GM10266 (cell line): Measurements from ENCODE around the gene PTPRB.

Experiments used
- DNase-seq: peaks from one replicate; pipeline ENCODE4 v3.0.0; 2012; ENCODE audit errors: extremely low spot score
- CTCF ChIP-seq: IDR thresholded peaks from 2 replicates; pipeline ENCODE4 v1.5.1; 2012; ENCODE audit warnings: mild to moderate bottlenecking, low read depth; ENCODE audit not compliant: control insufficient read depth, insufficient read depth; ENCODE audit errors: missing control alignments

Gene PTPRB

GRCh38 chr12:70487440-70487839 is 149.8 kb downstream of the PTPRB start:
- no peak for TF ChIP-seq CTCF
- no peak for DNase-seq

DNA sequence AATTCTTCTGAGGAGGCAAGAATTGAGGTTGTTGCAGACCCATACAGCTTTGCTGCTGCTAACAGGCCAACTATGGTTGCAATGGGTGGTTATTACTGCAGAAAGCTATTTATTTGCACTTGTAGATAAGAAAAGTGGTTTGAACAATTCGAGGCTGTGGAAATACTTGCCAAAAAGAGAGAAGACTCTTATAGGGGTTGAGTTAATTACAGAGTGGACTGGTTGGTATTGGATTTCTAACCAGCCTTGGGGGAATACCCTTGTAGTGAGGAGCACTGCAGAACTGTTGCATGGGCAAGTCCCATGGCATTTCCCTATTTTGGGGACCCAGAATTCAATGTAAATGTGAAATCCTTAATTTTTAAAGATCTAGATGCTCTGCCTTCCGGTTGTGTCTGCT is 150.6 kb downstream of the PTPRB start:
- DNase-seq = no peak
- TF ChIP-seq CTCF = no peak

DNA sequence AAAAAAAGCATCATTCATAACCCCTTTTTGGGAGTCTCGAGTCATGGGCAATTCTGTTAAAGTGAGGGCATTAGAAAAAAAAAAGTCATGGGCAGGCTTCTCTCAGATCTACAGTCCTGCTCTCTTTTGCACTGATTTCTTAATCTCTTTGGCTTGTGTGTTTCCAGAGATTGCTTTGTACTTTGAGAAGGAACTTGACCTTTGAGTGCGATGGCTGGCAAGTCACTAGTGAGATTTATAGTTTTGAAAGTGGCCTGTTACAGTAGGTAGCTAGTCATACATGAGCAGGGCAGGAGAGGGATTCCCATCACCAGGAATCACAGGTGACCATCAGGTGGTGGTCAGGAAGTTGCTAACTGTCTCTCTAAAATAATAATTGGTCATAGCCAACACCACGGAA is 151.5 kb downstream of the PTPRB start:
- DNase-seq = no peak
- TF ChIP-seq CTCF = no peak

- TF ChIP-seq CTCF = no peak
- DNase-seq = no peak
Observed at GRCh38 chr12:70484464-70484863, 152.8 kb downstream of the PTPRB start.

DNA sequence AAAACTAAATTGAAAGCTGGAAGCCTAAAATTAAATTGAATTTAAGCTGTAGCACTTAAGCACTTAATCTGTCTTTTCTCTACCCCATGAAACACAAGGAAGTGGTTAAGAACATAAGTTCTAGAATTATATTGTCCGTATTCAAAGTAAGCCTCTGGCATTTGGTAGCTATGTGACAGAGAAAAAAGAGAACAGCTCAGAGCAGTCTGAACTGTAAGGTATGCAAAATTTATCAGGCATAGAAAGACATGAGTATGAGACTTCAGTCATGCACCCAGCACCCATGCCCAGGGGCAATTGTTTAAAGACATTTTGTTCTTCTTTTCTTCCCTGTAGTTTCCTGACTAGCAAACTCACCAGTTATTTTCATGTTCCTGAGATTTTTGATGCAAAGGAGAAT is 154.5 kb downstream of the PTPRB start:
- DNase-seq = no peak
- no peak for TF ChIP-seq CTCF

DNA sequence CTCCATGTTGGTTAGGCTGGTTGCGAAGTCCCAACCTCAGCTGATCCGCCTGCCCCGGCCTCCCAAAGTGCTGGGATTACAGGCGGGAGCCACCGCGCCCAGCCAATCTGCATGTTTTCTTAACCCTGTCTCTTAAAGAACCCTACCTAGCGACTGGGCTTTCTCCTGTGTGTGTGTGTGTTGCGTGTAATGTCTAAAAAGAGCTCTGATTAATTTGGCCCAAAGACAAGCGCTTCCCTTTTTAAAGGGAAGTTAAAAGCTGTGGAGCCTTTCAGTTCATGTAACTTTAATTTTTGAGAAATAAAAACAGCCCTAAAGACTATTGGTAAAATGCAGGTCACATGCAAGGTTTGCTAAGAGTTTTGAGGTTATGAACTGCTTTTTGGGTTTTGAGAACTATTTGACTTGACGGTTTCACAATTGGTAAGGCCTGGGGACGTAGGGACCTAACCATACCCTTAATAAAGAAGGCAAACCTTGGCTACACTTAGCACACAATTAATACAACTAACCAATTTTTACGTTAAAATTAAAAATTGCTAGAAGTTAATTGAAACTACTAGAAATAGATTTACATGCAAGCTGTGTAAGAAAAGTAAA is 167.9 kb downstream of the PTPRB start:
- no peak for DNase-seq

GRCh38 chr12:70468741-70469140 is 168.5 kb downstream of the PTPRB start:
- DNase-seq = no peak
- TF ChIP-seq CTCF = no peak

More for the DNA sequence above, 167.9 kb downstream of the PTPRB start:
- TF ChIP-seq CTCF = no peak
